GM23338 (cell line): ENCODE results near the gene CNIH3. TPM values are rescaled to one million over a fixed set of nuclear protein-coding genes. Genes with fewer than 3 reads are reported as not detected.

Source experiments
- ATAC-seq: fragments of 200-7000 bp; cut with Tn5 transposase; 3 replicates; pipeline ENCODE4 v1.9.1; 2020
- DNase-seq: peaks from one replicate; pipeline ENCODE4 v3.0.0-alpha.2; 2015; ENCODE audit warnings: low spot score
- H2AFZ ChIP-seq: fragments of 200-600 bp; sonication (generic); 2 replicates; pipeline ENCODE4 v1.8.0; 2016; ENCODE audit warnings: antibody characterized with exemption, mild to moderate bottlenecking, moderate library complexity
- H3F3A ChIP-seq: fragments of 200-600 bp; sonication (generic); replicated peaks from 2 replicates; pipeline ENCODE4 v1.8.0; 2017; ENCODE audit warnings: antibody characterized with exemption, mixed run types, low read depth
- H3K27ac ChIP-seq: fragments of 200-600 bp; sonication (generic); 2 replicates; pipeline ENCODE4 v1.6.1; 2016; ENCODE audit warnings: low read depth
- H3K27me3 ChIP-seq: fragments of 200-600 bp; sonication (generic); 2 replicates; pipeline ENCODE4 v1.8.0; 2016; ENCODE audit warnings: mild to moderate bottlenecking, mixed run types, moderate library complexity; ENCODE audit not compliant: insufficient read depth
- H3K36me3 ChIP-seq: fragments of 200-600 bp; sonication (generic); 2 replicates; pipeline ENCODE4 v1.8.0; 2016; ENCODE audit warnings: mild to moderate bottlenecking; ENCODE audit not compliant: insufficient read depth
- H3K4me1 ChIP-seq: fragments of 200-600 bp; sonication (generic); 2 replicates; pipeline ENCODE4 v1.8.0; 2016; ENCODE audit warnings: mild to moderate bottlenecking, moderate library complexity; ENCODE audit not compliant: insufficient read depth
- H3K4me2 ChIP-seq: fragments of 200-600 bp; sonication (generic); 2 replicates; pipeline ENCODE4 v1.7.1; 2017; ENCODE audit warnings: mixed run types
- H3K4me3 ChIP-seq: fragments of 200-600 bp; sonication (generic); 2 replicates; pipeline ENCODE4 v1.6.1; 2016; ENCODE audit warnings: mixed run types
- H3K79me2 ChIP-seq: fragments of 200-600 bp; sonication (generic); replicated peaks from 2 replicates; pipeline ENCODE4 v1.8.0; 2017; ENCODE audit warnings: mild to moderate bottlenecking; ENCODE audit not compliant: insufficient read depth
- H3K9me2 ChIP-seq: fragments of 200-600 bp; sonication (generic); 2 replicates; pipeline ENCODE4 v1.8.0; 2017; ENCODE audit not compliant: insufficient read depth
- H4K20me1 ChIP-seq: fragments of 200-600 bp; sonication (generic); replicated peaks from 2 replicates; pipeline ENCODE4 v1.8.0; 2017; ENCODE audit warnings: mild to moderate bottlenecking; ENCODE audit not compliant: insufficient read depth
- H3K27ac Mint-ChIP-seq: 2 replicates; pipeline ENCODE4 v1.8.0; 2020; ENCODE audit warnings: inconsistent platforms, mild to moderate bottlenecking, moderate library complexity, mixed read lengths
- H3K27me3 Mint-ChIP-seq: 3 replicates; pipeline ENCODE4 v1.8.0; 2022; ENCODE audit warnings: low read depth, mild to moderate bottlenecking, moderate library complexity, mixed read lengths, inconsistent platforms; ENCODE audit not compliant: insufficient read depth, poor library complexity
- H3K36me3 Mint-ChIP-seq: 3 replicates; pipeline ENCODE4 v1.8.0; 2021; ENCODE audit warnings: low read depth, mild to moderate bottlenecking, inconsistent platforms, moderate library complexity, mixed read lengths
- H3K4me1 Mint-ChIP-seq: 3 replicates; pipeline ENCODE4 v1.8.0; 2020; ENCODE audit warnings: mild to moderate bottlenecking, inconsistent platforms, mixed read lengths
- H3K4me3 Mint-ChIP-seq: 3 replicates; pipeline ENCODE4 v1.8.0; 2021; ENCODE audit warnings: moderate library complexity, mild to moderate bottlenecking, inconsistent platforms, mixed read lengths
- H3K9me3 Mint-ChIP-seq: 3 replicates; pipeline ENCODE4 v1.8.0; 2020; ENCODE audit warnings: moderate library complexity, mild to moderate bottlenecking, inconsistent platforms, mixed read lengths
- CREB1 ChIP-seq: fragments of 250-450 bp; sonication (Bioruptor Pico); IDR thresholded peaks from 2 replicates; pipeline ENCODE4 v1.5.0; 2020; ENCODE audit warnings: low read depth, mild to moderate bottlenecking, moderate library complexity
- EZH2 ChIP-seq: fragments of 200-600 bp; sonication (generic); IDR thresholded peaks from one replicate; pipeline ENCODE4 v1.8.0; 2017; ENCODE audit warnings: antibody characterized with exemption, mild to moderate bottlenecking, low read depth; ENCODE audit not compliant: unreplicated experiment
- EZH2phosphoT487 ChIP-seq: fragments of 200-600 bp; sonication (generic); IDR thresholded peaks from one replicate; pipeline ENCODE4 v1.8.1; 2018; ENCODE audit warnings: antibody characterized with exemption; ENCODE audit not compliant: unreplicated experiment
- JUNB ChIP-seq: IDR thresholded peaks from one replicate; pipeline ENCODE4 v1.6.1; 2016; ENCODE audit warnings: antibody characterized with exemption; ENCODE audit not compliant: unreplicated experiment
- NANOG ChIP-seq: IDR thresholded peaks from 2 replicates; pipeline ENCODE4 v1.6.1; 2016; ENCODE audit warnings: antibody characterized with exemption, borderline replicate concordance
- POLR2AphosphoS5 ChIP-seq: IDR thresholded peaks from 2 replicates; pipeline ENCODE4 v1.6.1; 2016; ENCODE audit warnings: antibody characterized with exemption, low read depth
- STAT1 ChIP-seq: IDR thresholded peaks from one replicate; pipeline ENCODE4 v1.6.1; 2016; ENCODE audit warnings: antibody characterized with exemption; ENCODE audit not compliant: unreplicated experiment
- ZNF114 ChIP-seq: fragments of 250-450 bp; sonication (Bioruptor Pico); IDR thresholded peaks from 2 replicates; pipeline ENCODE4 v1.5.0; 2020; ENCODE audit warnings: mild to moderate bottlenecking, moderate library complexity
- ZNF331 ChIP-seq: fragments of 250-450 bp; sonication (Bioruptor Pico); IDR thresholded peaks from 2 replicates; pipeline ENCODE4 v1.5.0; 2020; ENCODE audit warnings: low read depth, mild to moderate bottlenecking, moderate library complexity
- polyA plus RNA-seq: library from polyadenylated mRNA; unstranded; fragments of >200 nt; fragmentation: Nextera tagmentation; extraction: Ambion mirVana; gene quantifications from 2 replicates; pipeline ENCODE4 v1.2.1, GENCODE V29; 2016
- total RNA-seq: library from RNA; depleted of rRNA; stranded (reverse); fragments of >200 nt; shearing (Covaris generic); gene quantifications from 2 replicates; pipeline ENCODE4 v1.2.3, GENCODE V29; 2014
- TF ChIP-seq, protein P1 (sequence below): fragments of 250-450 bp; sonication (Bioruptor Pico); IDR thresholded peaks from 2 replicates; pipeline ENCODE4 v1.5.0; 2020; ENCODE audit warnings: mild to moderate bottlenecking, moderate library complexity
- TF ChIP-seq, protein P2 (sequence below): IDR thresholded peaks from one replicate; pipeline ENCODE4 v1.6.1; 2018; ENCODE audit warnings: antibody characterized with exemption; ENCODE audit not compliant: unreplicated experiment
- TF ChIP-seq, protein P3 (sequence below): IDR thresholded peaks from 2 replicates; pipeline ENCODE4 v1.6.1; 2016; ENCODE audit warnings: antibody characterized with exemption
- TF ChIP-seq, protein P4 (sequence below), 2 experiments: fragments of 200-600 bp in 1 of 2; sonication (generic) in 1 of 2; conservative IDR thresholded peaks; 2 replicates each; pipeline versions ENCODE4 v1.5.1 to v1.6.1; 2016 to 2017; ENCODE audit warnings: antibody characterized with exemption in 2 of 2, low read depth in 2 of 2, mild to moderate bottlenecking in 2 of 2, moderate library complexity in 1 of 2

Gene CNIH3
- total and polyA plus RNA-seq, 2 experiments from 2014 or later: 3.6 to 5.1 TPM

DNA sequence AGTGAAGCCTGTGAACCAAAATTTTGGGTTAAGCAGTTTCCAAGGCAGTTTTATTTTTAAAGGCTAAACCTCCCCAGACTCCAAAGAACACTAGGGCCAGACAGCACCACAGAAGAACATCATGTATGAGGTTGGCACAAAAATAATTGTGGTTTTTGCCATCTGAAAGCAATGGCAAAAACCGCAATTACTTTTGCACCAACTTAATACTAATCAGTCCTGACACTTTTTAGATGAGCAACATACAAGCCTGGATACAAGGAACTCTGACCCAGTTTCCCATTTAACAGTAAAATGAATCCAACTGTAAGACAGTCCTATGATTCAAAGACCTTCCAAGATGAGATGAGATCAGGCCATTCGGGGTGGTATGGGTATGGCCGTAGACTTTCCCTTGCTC, 46.8 kb downstream of the CNIH3 start:
- ATAC-seq (no peak), DNase-seq (no peak)
- Mint-ChIP-seq H3K27me3 (no peaks in the 10 kb centered on the region), H3K27ac (no peak overlapping the region), H3K4me1 (no peaks in the 10 kb centered on the region; the same call in 2 of the 3 replicates), H3K36me3 (no peaks in the 10 kb centered on the region), H3K4me3 (no peak overlapping the region), H3K9me3 (no peaks in the 10 kb centered on the region)
- no peaks in the 10 kb centered on the region for H3F3A ChIP-seq
- H3K79me2 ChIP-seq: no peaks in the 10 kb centered on the region
- no peak overlapping the region for H2AFZ ChIP-seq
- no peaks in the 10 kb centered on the region for H3K36me3 ChIP-seq
- no peak overlapping the region for H3K4me2 ChIP-seq
- H3K27me3 ChIP-seq: no peaks in the 10 kb centered on the region
- H3K4me3 ChIP-seq: no peak overlapping the region
- no peak overlapping the region for H3K27ac ChIP-seq
- no peaks in the 10 kb centered on the region for H3K4me1 ChIP-seq
- TF ChIP-seq, protein P1, sequence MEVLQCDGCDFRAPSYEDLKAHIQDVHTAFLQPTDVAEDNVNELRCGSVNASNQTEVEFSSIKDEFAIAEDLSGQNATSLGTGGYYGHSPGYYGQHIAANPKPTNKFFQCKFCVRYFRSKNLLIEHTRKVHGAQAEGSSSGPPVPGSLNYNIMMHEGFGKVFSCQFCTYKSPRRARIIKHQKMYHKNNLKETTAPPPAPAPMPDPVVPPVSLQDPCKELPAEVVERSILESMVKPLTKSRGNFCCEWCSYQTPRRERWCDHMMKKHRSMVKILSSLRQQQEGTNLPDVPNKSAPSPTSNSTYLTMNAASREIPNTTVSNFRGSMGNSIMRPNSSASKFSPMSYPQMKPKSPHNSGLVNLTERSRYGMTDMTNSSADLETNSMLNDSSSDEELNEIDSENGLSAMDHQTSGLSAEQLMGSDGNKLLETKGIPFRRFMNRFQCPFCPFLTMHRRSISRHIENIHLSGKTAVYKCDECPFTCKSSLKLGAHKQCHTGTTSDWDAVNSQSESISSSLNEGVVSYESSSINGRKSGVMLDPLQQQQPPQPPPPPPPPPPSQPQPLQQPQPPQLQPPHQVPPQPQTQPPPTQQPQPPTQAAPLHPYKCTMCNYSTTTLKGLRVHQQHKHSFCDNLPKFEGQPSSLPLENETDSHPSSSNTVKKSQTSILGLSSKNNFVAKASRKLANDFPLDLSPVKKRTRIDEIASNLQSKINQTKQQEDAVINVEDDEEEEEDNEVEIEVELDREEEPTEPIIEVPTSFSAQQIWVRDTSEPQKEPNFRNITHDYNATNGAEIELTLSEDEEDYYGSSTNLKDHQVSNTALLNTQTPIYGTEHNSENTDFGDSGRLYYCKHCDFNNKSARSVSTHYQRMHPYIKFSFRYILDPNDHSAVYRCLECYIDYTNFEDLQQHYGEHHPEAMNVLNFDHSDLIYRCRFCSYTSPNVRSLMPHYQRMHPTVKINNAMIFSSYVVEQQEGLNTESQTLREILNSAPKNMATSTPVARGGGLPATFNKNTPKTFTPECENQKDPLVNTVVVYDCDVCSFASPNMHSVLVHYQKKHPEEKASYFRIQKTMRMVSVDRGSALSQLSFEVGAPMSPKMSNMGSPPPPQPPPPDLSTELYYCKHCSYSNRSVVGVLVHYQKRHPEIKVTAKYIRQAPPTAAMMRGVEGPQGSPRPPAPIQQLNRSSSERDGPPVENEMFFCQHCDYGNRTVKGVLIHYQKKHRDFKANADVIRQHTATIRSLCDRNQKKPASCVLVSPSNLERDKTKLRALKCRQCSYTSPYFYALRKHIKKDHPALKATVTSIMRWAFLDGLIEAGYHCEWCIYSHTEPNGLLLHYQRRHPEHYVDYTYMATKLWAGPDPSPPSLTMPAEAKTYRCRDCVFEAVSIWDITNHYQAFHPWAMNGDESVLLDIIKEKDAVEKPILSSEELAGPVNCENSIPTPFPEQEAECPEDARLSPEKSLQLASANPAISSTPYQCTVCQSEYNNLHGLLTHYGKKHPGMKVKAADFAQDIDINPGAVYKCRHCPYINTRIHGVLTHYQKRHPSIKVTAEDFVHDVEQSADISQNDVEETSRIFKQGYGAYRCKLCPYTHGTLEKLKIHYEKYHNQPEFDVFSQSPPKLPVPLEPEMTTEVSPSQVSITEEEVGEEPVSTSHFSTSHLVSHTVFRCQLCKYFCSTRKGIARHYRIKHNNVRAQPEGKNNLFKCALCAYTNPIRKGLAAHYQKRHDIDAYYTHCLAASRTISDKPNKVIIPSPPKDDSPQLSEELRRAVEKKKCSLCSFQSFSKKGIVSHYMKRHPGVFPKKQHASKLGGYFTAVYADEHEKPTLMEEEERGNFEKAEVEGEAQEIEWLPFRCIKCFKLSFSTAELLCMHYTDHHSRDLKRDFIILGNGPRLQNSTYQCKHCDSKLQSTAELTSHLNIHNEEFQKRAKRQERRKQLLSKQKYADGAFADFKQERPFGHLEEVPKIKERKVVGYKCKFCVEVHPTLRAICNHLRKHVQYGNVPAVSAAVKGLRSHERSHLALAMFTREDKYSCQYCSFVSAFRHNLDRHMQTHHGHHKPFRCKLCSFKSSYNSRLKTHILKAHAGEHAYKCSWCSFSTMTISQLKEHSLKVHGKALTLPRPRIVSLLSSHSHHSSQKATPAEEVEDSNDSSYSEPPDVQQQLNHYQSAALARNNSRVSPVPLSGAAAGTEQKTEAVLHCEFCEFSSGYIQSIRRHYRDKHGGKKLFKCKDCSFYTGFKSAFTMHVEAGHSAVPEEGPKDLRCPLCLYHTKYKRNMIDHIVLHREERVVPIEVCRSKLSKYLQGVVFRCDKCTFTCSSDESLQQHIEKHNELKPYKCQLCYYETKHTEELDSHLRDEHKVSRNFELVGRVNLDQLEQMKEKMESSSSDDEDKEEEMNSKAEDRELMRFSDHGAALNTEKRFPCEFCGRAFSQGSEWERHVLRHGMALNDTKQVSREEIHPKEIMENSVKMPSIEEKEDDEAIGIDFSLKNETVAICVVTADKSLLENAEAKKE (CRISPR knock-in tag): no peak
- TF ChIP-seq EZH2: no peak
- TF ChIP-seq, protein P2, sequence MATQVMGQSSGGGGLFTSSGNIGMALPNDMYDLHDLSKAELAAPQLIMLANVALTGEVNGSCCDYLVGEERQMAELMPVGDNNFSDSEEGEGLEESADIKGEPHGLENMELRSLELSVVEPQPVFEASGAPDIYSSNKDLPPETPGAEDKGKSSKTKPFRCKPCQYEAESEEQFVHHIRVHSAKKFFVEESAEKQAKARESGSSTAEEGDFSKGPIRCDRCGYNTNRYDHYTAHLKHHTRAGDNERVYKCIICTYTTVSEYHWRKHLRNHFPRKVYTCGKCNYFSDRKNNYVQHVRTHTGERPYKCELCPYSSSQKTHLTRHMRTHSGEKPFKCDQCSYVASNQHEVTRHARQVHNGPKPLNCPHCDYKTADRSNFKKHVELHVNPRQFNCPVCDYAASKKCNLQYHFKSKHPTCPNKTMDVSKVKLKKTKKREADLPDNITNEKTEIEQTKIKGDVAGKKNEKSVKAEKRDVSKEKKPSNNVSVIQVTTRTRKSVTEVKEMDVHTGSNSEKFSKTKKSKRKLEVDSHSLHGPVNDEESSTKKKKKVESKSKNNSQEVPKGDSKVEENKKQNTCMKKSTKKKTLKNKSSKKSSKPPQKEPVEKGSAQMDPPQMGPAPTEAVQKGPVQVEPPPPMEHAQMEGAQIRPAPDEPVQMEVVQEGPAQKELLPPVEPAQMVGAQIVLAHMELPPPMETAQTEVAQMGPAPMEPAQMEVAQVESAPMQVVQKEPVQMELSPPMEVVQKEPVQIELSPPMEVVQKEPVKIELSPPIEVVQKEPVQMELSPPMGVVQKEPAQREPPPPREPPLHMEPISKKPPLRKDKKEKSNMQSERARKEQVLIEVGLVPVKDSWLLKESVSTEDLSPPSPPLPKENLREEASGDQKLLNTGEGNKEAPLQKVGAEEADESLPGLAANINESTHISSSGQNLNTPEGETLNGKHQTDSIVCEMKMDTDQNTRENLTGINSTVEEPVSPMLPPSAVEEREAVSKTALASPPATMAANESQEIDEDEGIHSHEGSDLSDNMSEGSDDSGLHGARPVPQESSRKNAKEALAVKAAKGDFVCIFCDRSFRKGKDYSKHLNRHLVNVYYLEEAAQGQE: no peak
- TF ChIP-seq JUNB: no peak
- no peak for TF ChIP-seq STAT1
- TF ChIP-seq ZNF331 (CRISPR knock-in tag): no peak
- TF ChIP-seq POLR2AphosphoS5: no peak
- TF ChIP-seq, protein P3, sequence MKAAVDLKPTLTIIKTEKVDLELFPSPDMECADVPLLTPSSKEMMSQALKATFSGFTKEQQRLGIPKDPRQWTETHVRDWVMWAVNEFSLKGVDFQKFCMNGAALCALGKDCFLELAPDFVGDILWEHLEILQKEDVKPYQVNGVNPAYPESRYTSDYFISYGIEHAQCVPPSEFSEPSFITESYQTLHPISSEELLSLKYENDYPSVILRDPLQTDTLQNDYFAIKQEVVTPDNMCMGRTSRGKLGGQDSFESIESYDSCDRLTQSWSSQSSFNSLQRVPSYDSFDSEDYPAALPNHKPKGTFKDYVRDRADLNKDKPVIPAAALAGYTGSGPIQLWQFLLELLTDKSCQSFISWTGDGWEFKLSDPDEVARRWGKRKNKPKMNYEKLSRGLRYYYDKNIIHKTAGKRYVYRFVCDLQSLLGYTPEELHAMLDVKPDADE: no peak
- TF ChIP-seq CREB1 (CRISPR knock-in tag): no peak
- TF ChIP-seq ZNF114 (CRISPR knock-in tag): no peak
- no peak for TF ChIP-seq EZH2phosphoT487
- no peak for TF ChIP-seq NANOG
- TF ChIP-seq, protein P4, sequence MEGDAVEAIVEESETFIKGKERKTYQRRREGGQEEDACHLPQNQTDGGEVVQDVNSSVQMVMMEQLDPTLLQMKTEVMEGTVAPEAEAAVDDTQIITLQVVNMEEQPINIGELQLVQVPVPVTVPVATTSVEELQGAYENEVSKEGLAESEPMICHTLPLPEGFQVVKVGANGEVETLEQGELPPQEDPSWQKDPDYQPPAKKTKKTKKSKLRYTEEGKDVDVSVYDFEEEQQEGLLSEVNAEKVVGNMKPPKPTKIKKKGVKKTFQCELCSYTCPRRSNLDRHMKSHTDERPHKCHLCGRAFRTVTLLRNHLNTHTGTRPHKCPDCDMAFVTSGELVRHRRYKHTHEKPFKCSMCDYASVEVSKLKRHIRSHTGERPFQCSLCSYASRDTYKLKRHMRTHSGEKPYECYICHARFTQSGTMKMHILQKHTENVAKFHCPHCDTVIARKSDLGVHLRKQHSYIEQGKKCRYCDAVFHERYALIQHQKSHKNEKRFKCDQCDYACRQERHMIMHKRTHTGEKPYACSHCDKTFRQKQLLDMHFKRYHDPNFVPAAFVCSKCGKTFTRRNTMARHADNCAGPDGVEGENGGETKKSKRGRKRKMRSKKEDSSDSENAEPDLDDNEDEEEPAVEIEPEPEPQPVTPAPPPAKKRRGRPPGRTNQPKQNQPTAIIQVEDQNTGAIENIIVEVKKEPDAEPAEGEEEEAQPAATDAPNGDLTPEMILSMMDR (conservative IDR thresholded peaks at IDR 0.05; ENCODE audit: low read depth in 2 of 2): no peak
- no peaks in the 10 kb centered on the region for H4K20me1 ChIP-seq
- peaks cover 4% of the 10 kb centered on the region; the same call in 1 of the 2 replicates for H3K9me2 ChIP-seq
